Activated T-helper 1 cell treated with anti-CD3 and anti-CD28 coated beads, Interleukin-12 subunit alpha, Interleukin-12 subunit beta, Interleukin-2, Interleukin-4 antibody, amounts not matched to agents 30 ng/mL and 10 ng/mL and 1 ng/mL, durations not matched to agents 14 hours and 24 hours and 36 hours (primary cell): ENCODE measurements around the gene TTLL7. TPM values are rescaled to one million over a fixed set of nuclear protein-coding genes. Genes with fewer than 3 reads are reported as not detected.

Experiments
- DNase-seq: peaks from one replicate; pipeline ENCODE4 v3.0.0; 2021; ENCODE audit warnings: low spot score
- H3K27ac Mint-ChIP-seq: one replicate; pipeline ENCODE4 v1.8.0; 2021; ENCODE audit warnings: mild to moderate bottlenecking, mixed read lengths
- H3K27me3 Mint-ChIP-seq: one replicate; pipeline ENCODE4 v1.8.0; 2022; ENCODE audit warnings: mild to moderate bottlenecking, moderate library complexity, mixed read lengths; ENCODE audit not compliant: insufficient read depth
- H3K36me3 Mint-ChIP-seq: one replicate; pipeline ENCODE4 v1.8.0; 2021; ENCODE audit warnings: low read depth, mixed read lengths
- H3K4me1 Mint-ChIP-seq: one replicate; pipeline ENCODE4 v1.8.0; 2021; ENCODE audit warnings: low read depth, mixed read lengths
- H3K4me3 Mint-ChIP-seq: one replicate; pipeline ENCODE4 v1.8.0; 2021; ENCODE audit warnings: mild to moderate bottlenecking, moderate library complexity, mixed read lengths
- H3K9me3 Mint-ChIP-seq: one replicate; pipeline ENCODE4 v1.8.0; 2021; ENCODE audit warnings: mixed read lengths
- intact Hi-C: fragments of 100-400 bp; cut with micrococcal nuclease; formaldehyde crosslinking; loops from one replicate; pipeline ENCODE4 v1.15.1; 2024
- total RNA-seq: library from RNA; stranded (reverse); gene quantifications from 2 replicates; pipeline ENCODE4 v1.2.3, GENCODE V29; 2022

The TTLL7 gene
- total RNA-seq, result 0.15 and 0.29 TPM in 2 replicates

GRCh38 chr1:83998498-83999315 is at the start of gene TTLL7:
Gene TTLL7, minus strand, starts transcription at chr1:83999132. Its CDS starts 46,921 bp downstream, at chr1:83952211.
- Mint-ChIP-seq H3K36me3 (no peaks in the 10 kb centered on the region), H3K4me1 (peaks cover 24% of the 10 kb centered on the region), H3K9me3 (no peaks in the 10 kb centered on the region), H3K4me3 (peak within 1 kb of the TSS; percentile 89), H3K27ac (peak within 1 kb of the TSS; percentile 56), H3K27me3 (peaks cover 60% of the 10 kb centered on the region)
- peak; percentile 62 for DNase-seq
- intact Hi-C loops, result loop anchor here (1.0 to 5.0 kb wide), 5 partner anchors 80 to 1279 kb away; partner anchors contain the start of genes BCL10, SAMD13 and SSX2IP

GRCh38 chr1:84042461-84042860 is 43.5 kb upstream of the TTLL7 start:
- Mint-ChIP-seq H3K4me3 (no peak overlapping the region), H3K27ac (no peak overlapping the region), H3K9me3 (no peaks in the 10 kb centered on the region), H3K4me1 (no peaks in the 10 kb centered on the region), H3K36me3 (no peaks in the 10 kb centered on the region), H3K27me3 (peaks cover 6% of the 10 kb centered on the region)
- no peak for DNase-seq
- intact Hi-C loops, result no loop called here

- peaks cover 9% of the 10 kb centered on the region for H3K27me3 Mint-ChIP-seq
- no peak overlapping the region for H3K27ac Mint-ChIP-seq
- no peaks in the 10 kb centered on the region for H3K4me1 Mint-ChIP-seq
- no peak for DNase-seq
- intact Hi-C loops, result no loop called here
- H3K4me3 Mint-ChIP-seq, result no peak overlapping the region
- no peaks in the 10 kb centered on the region for H3K36me3 Mint-ChIP-seq
- H3K9me3 Mint-ChIP-seq, result no peaks in the 10 kb centered on the region
These were observed 39.1 kb upstream of the TTLL7 start for GRCh38 chr1:84037758-84038611.

GRCh38 chr1:84031802-84032327 is 32.9 kb upstream of the TTLL7 start:
- Mint-ChIP-seq H3K9me3 (no peaks in the 10 kb centered on the region), H3K27ac (no peak overlapping the region), H3K4me1 (no peaks in the 10 kb centered on the region), H3K36me3 (no peaks in the 10 kb centered on the region), H3K27me3 (peaks cover 5% of the 10 kb centered on the region), H3K4me3 (no peak overlapping the region)
- DNase-seq, result no peak
- intact Hi-C loops, result no loop called here

- Mint-ChIP-seq H3K27me3 (no peaks in the 10 kb centered on the region), H3K36me3 (no peaks in the 10 kb centered on the region), H3K9me3 (no peaks in the 10 kb centered on the region), H3K4me1 (no peaks in the 10 kb centered on the region), H3K27ac (no peak overlapping the region), H3K4me3 (no peak overlapping the region)
- intact Hi-C loops, result no loop called here
- no peak for DNase-seq
These were observed 28.4 kb upstream of the TTLL7 start for GRCh38 chr1:84027368-84027767.

- H3K36me3 Mint-ChIP-seq, result no peaks in the 10 kb centered on the region
- H3K4me1 Mint-ChIP-seq, result no peaks in the 10 kb centered on the region
- no peaks in the 10 kb centered on the region for H3K9me3 Mint-ChIP-seq
- intact Hi-C loops, result no loop called here
- no peak overlapping the region for H3K4me3 Mint-ChIP-seq
- no peak for DNase-seq
- H3K27me3 Mint-ChIP-seq, result no peaks in the 10 kb centered on the region
- H3K27ac Mint-ChIP-seq, result no peak overlapping the region
These were observed 27.0 kb upstream of the TTLL7 start for GRCh38 chr1:84025966-84026365.

GRCh38 chr1:84021822-84022221 is 22.9 kb upstream of the TTLL7 start:
- Mint-ChIP-seq H3K27ac (no peak overlapping the region), H3K9me3 (no peaks in the 10 kb centered on the region), H3K4me1 (no peaks in the 10 kb centered on the region), H3K27me3 (peaks cover 3% of the 10 kb centered on the region), H3K4me3 (no peak overlapping the region), H3K36me3 (no peaks in the 10 kb centered on the region)
- no peak for DNase-seq
- intact Hi-C loops, result no loop called here

GRCh38 chr1:84020151-84020550 is 21.2 kb upstream of the TTLL7 start:
- Mint-ChIP-seq H3K4me1 (no peaks in the 10 kb centered on the region), H3K36me3 (no peaks in the 10 kb centered on the region), H3K27ac (no peak overlapping the region), H3K4me3 (no peak overlapping the region), H3K9me3 (no peaks in the 10 kb centered on the region), H3K27me3 (peaks cover 3% of the 10 kb centered on the region)
- intact Hi-C loops, result no loop called here
- DNase-seq, result no peak

GRCh38 chr1:84019217-84019616 is 20.3 kb upstream of the TTLL7 start:
- H3K27ac Mint-ChIP-seq, result no peak overlapping the region
- intact Hi-C loops, result no loop called here
- H3K27me3 Mint-ChIP-seq, result peaks cover 3% of the 10 kb centered on the region
- no peak for DNase-seq
- H3K4me1 Mint-ChIP-seq, result no peaks in the 10 kb centered on the region
- no peak overlapping the region for H3K4me3 Mint-ChIP-seq
- H3K36me3 Mint-ChIP-seq, result no peaks in the 10 kb centered on the region
- no peaks in the 10 kb centered on the region for H3K9me3 Mint-ChIP-seq

- no peak for DNase-seq
- Mint-ChIP-seq H3K36me3 (no peaks in the 10 kb centered on the region), H3K4me1 (no peaks in the 10 kb centered on the region), H3K27me3 (no peaks in the 10 kb centered on the region), H3K27ac (no peak overlapping the region), H3K9me3 (peaks cover 4% of the 10 kb centered on the region), H3K4me3 (no peak overlapping the region)
- intact Hi-C loops, result no loop called here
These were observed 14.8 kb upstream of the TTLL7 start for GRCh38 chr1:84013708-84014107.

- no peaks in the 10 kb centered on the region for H3K36me3 Mint-ChIP-seq
- peaks cover 3% of the 10 kb centered on the region for H3K27me3 Mint-ChIP-seq
- no peak overlapping the region for H3K4me3 Mint-ChIP-seq
- peaks cover 4% of the 10 kb centered on the region for H3K9me3 Mint-ChIP-seq
- H3K4me1 Mint-ChIP-seq, result no peaks in the 10 kb centered on the region
- no peak for DNase-seq
- intact Hi-C loops, result no loop called here
- H3K27ac Mint-ChIP-seq, result no peak overlapping the region
These were observed 13.1 kb upstream of the TTLL7 start for GRCh38 chr1:84012018-84012417.

- intact Hi-C loops, result no loop called here
- H3K4me3 Mint-ChIP-seq, result no peak overlapping the region
- no peak overlapping the region for H3K27ac Mint-ChIP-seq
- peaks cover 4% of the 10 kb centered on the region for H3K9me3 Mint-ChIP-seq
- H3K36me3 Mint-ChIP-seq, result no peaks in the 10 kb centered on the region
- DNase-seq, result no peak
- peaks cover 6% of the 10 kb centered on the region for H3K27me3 Mint-ChIP-seq
- H3K4me1 Mint-ChIP-seq, result no peaks in the 10 kb centered on the region
These were observed 11.2 kb upstream of the TTLL7 start for GRCh38 chr1:84010136-84010535.

- H3K4me3 Mint-ChIP-seq, result no peak overlapping the region
- H3K27me3 Mint-ChIP-seq, result peaks cover 15% of the 10 kb centered on the region
- peaks cover 1% of the 10 kb centered on the region for H3K9me3 Mint-ChIP-seq
- no peak overlapping the region for H3K27ac Mint-ChIP-seq
- no peaks in the 10 kb centered on the region for H3K36me3 Mint-ChIP-seq
- no peaks in the 10 kb centered on the region for H3K4me1 Mint-ChIP-seq
- intact Hi-C loops, result no loop called here
- DNase-seq, result no peak
These were observed 9.7 kb upstream of the TTLL7 start for GRCh38 chr1:84008631-84009030.
